GM18868 (cell line): ENCODE measurements around the gene PDS5A.
"Not testable (repeated sequence)": the region's sequence is repeated elsewhere in the genome, so short reads cannot be mapped to it uniquely, and the experiment has no call there.

ENCODE experiments used
- ATAC-seq: cut with Tn5 transposase; IDR thresholded peaks from one replicate; pipeline ENCODE4 v1.9.1; 2021; ENCODE audit warnings: mild to moderate bottlenecking, moderate library complexity; ENCODE audit not compliant: unreplicated experiment

Gene PDS5A

GRCh38 chr4:39970671-39971640 is 6.8 kb downstream of the PDS5A start:
- ATAC-seq: no peak

GRCh38 chr4:39963656-39964055 is 14.1 kb downstream of the PDS5A start:
- ATAC-seq: no peak

GRCh38 chr4:39961311-39961877 is 16.3 kb downstream of the PDS5A start:
- no peak for ATAC-seq

GRCh38 chr4:39950861-39951481 is 26.7 kb downstream of the PDS5A start:
- ATAC-seq: no peak

GRCh38 chr4:39947963-39948362 is 29.7 kb downstream of the PDS5A start:
- no peak for ATAC-seq

GRCh38 chr4:39947417-39947816 is 30.3 kb downstream of the PDS5A start:
- no peak for ATAC-seq

GRCh38 chr4:39944245-39944644 is 33.5 kb downstream of the PDS5A start:
- not testable (repeated sequence) for ATAC-seq

- peak; percentile 51 for ATAC-seq
Observed at GRCh38 chr4:39942507-39942906, 35.2 kb downstream of the PDS5A start.

GRCh38 chr4:39941682-39942217 is 36.0 kb downstream of the PDS5A start:
- no peak for ATAC-seq

GRCh38 chr4:39937683-39938268 is 39.9 kb downstream of the PDS5A start:
- ATAC-seq: peak; percentile 74

GRCh38 chr4:39936565-39937418 is 40.9 kb downstream of the PDS5A start:
- no peak for ATAC-seq

GRCh38 chr4:39933671-39934590 is 43.8 kb downstream of the PDS5A start:
- ATAC-seq: no peak

- no peak for ATAC-seq
Observed at GRCh38 chr4:39932776-39933402, 44.8 kb downstream of the PDS5A start.

GRCh38 chr4:39931441-39931901 is 46.2 kb downstream of the PDS5A start:
- ATAC-seq: peak; percentile 68

- ATAC-seq: no peak
Observed at GRCh38 chr4:39928538-39928937, 49.2 kb downstream of the PDS5A start.

GRCh38 chr4:39924014-39924413 is 53.7 kb downstream of the PDS5A start:
- ATAC-seq: no peak

- no peak for ATAC-seq
Observed at GRCh38 chr4:39922399-39922798, 55.3 kb downstream of the PDS5A start.

- ATAC-seq: no peak
Observed at GRCh38 chr4:39913471-39913870, 64.2 kb downstream of the PDS5A start.

GRCh38 chr4:39910064-39910463 is 67.6 kb downstream of the PDS5A start:
- ATAC-seq: no peak
